GM10248 (cell line): ENCODE results near the gene KRT79.

Experiments
- CTCF ChIA-PET: fragments of 300-600 bp; sonication (Branson Sonifier 250); formaldehyde crosslinking; extraction: SDS; loops from one replicate; lab custom pipeline; 2021; ENCODE audit warnings: antibody characterized with exemption; lab: Yijun Ruan, JAX
- POLR2A ChIA-PET: fragments of 350-650 bp; sonication (Branson Sonifier 250); formaldehyde crosslinking; extraction: SDS; loops from one replicate; lab custom pipeline; 2020; ENCODE audit warnings: antibody characterized with exemption; lab: Yijun Ruan, JAX
- DNase-seq: peaks from one replicate; pipeline ENCODE4 v3.0.0; 2012; ENCODE audit errors: extremely low spot score
- TF ChIP-seq, protein P1 (sequence below): IDR thresholded peaks from 2 replicates; pipeline ENCODE4 v1.5.1; 2012; ENCODE audit warnings: mild to moderate bottlenecking, low read depth; ENCODE audit errors: extremely low read depth, missing control alignments, control extremely low read depth

The KRT79 gene

DNA sequence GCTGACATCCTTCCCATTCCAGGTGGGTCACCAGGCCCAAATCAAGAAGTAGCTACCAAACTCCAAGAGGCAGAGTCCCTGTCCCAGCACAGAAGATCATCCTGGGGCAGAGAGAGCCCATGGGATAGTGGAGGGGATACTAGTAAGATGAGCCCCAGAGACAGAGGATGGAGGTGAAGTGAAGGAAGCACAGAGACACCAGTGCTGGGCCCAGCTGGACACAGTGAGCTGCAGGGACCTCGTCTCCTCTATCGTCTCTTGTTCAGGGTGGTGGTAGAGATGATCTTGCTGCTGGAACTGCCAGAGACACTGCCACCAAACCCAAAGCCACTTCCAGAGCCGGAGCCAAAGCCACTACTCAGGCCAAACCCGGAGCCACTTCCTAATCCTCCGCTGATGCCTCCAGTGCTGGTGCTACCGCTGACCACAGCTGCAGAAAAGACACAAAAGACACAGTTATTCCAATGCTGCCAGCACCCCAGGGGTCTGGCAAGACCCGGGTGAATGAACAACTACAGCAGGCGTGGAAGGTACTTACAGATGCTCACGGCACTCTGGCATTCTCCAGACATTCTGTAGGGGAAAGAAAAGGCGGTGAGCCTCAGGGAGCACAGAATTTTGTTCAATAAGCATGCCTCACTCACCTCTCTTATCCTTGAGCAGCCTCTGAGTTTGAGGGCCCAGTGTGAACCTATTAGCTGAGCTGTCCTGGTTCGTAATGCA, 27.1 kb downstream of the KRT79 start:
- DNase-seq, result no peak
- CTCF ChIA-PET, result no interaction called here
- TF ChIP-seq, protein P1, sequence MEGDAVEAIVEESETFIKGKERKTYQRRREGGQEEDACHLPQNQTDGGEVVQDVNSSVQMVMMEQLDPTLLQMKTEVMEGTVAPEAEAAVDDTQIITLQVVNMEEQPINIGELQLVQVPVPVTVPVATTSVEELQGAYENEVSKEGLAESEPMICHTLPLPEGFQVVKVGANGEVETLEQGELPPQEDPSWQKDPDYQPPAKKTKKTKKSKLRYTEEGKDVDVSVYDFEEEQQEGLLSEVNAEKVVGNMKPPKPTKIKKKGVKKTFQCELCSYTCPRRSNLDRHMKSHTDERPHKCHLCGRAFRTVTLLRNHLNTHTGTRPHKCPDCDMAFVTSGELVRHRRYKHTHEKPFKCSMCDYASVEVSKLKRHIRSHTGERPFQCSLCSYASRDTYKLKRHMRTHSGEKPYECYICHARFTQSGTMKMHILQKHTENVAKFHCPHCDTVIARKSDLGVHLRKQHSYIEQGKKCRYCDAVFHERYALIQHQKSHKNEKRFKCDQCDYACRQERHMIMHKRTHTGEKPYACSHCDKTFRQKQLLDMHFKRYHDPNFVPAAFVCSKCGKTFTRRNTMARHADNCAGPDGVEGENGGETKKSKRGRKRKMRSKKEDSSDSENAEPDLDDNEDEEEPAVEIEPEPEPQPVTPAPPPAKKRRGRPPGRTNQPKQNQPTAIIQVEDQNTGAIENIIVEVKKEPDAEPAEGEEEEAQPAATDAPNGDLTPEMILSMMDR, result no peak
- POLR2A ChIA-PET, result no interaction called here

DNA sequence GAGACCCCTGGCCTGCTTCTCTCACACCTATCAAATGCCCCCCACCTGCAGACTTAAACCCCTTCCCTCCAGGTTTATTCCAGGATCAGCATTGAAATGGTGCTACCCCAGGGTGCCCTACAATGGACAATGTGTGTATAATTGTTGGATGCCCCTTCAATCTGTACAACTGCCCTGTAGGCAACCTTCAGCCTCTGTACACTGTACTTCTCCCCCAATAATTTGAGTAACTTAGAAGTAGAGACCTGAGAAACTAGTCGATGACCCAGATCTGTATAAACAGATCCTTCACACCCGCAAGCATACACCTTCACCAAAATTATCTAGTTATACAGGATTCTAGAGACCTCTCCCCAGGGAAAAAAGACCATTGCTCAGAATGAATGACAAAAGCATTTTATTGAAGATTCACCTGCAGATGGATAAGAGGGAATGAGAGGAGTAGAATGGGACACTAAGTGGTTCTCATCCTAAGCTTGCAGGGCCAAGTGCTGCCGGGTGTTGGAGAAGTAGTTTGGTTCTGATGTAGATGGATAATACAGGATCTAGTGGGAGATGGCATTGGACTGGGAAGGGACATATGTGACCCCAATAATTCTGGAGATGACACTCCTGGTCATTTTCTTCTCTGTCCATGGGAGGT, 27.8 kb downstream of the KRT79 start:
- DNase-seq, result no peak
- CTCF ChIA-PET, result no interaction called here
- POLR2A ChIA-PET, result no interaction called here
- TF ChIP-seq, protein P1, result no peak

DNA sequence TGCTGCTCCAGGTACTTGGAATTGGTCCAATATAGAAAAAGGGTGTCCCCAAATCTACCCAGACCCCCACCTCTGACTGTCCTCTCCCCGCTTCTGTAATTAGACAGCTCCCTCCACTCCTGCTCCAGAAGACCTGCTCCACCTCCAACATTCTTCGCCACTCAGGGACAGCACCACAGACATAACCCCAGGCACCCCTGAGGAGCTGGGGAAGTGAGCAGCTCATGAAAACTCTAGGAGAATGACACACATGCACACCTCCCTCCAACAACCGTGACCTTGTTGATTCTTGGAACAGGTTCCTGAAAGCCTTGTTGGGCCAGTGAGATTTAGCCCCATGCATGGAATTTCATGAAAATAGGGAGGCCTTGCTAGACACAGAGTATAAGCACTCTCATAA, 28.4 kb downstream of the KRT79 start:
- TF ChIP-seq, protein P1, result no peak
- POLR2A ChIA-PET, result no interaction called here
- CTCF ChIA-PET, result no interaction called here
- DNase-seq, result no peak

DNA sequence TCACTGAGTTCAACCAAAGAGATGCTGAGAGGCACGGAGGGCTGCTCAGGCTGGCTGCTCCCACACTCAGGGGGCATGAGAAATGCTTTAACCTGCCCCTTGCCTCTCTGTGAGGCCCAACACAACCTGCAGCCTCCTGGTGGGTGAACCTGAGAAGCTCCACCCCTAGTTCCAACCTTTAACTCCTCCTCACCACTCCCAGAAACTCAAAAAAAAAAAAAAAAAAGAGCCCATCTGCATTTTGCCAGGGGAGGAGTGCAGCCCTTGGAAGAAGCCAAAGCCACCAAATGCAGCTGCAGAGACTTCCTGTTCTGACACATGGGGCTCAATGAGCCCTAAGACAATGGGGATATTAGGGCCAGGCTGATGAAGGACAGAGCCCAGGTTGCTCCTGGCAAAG, 29.1 kb downstream of the KRT79 start:
- POLR2A ChIA-PET, result no interaction called here
- CTCF ChIA-PET, result no interaction called here
- DNase-seq, result no peak

DNA sequence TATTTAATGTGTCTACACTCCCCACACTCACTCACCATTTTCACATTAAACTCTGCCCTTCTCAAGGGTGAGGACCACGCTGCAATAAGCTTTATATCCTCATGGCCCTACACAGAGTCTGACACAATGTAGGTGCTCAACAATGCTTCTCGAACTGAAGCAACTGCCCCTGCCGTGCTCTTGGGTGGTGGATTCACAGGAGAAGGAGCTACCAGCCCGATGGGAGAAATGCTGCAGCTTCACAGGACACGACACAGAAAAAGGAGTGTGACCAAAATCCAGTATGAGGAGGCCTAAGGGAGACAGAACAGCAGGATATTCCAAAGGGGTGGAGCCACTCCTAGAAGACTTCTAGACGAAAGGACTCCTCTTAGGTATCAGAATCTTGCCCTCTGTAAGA, 31.7 kb downstream of the KRT79 start:
- TF ChIP-seq, protein P1, result no peak
- ChIA-PET POLR2A (no interaction called here), CTCF (no interaction called here)
- no peak for DNase-seq

More for the DNA sequence above, 29.1 kb downstream of the KRT79 start:
- TF ChIP-seq, protein P1, result no peak

DNA sequence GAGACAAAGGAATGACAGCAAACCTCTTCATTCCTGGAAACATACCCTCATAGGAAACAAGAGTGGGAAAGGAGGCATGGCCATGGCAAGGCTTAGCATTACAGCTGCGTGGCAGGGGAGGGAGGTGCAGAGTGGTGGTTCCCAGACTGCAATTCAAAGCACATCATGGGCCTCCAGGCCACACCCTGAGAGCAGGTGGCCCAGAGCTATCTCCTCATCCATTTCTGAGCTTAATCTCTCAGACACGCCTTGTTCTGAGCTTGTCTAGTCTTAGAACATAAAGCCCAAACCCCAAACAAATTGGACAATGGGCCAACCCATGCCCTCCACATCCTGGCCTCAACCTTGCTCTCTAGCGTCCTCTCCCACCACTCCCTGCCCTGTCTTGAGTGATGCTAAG, 32.3 kb downstream of the KRT79 start:
- POLR2A ChIA-PET, result no interaction called here
- DNase-seq, result no peak
- CTCF ChIA-PET, result no interaction called here
- TF ChIP-seq, protein P1, result no peak
